MM.1S (cell line): ENCODE data around the gene BANF1.

Source experiments
- DNase-seq: peaks from one replicate; pipeline ENCODE4 v3.0.0-alpha.2; 2015
- H2AFZ ChIP-seq: fragments of 300-600 bp; sonication (generic); 2 replicates; pipeline ENCODE4 v1.6.0; 2016; ENCODE audit warnings: antibody characterized with exemption, low read length
- H3F3A ChIP-seq: fragments of 300-600 bp; sonication (generic); 2 replicates; pipeline ENCODE4 v1.6.1; 2016; ENCODE audit warnings: mild to moderate bottlenecking, antibody characterized with exemption, low read length, moderate library complexity, mixed read lengths; ENCODE audit not compliant: insufficient read depth
- H3K27ac ChIP-seq: fragments of 300-600 bp; sonication (generic); 2 replicates; pipeline ENCODE4 v1.5.1; 2016; ENCODE audit warnings: mild to moderate bottlenecking, low read length
- H3K27me3 ChIP-seq: fragments of 300-600 bp; sonication (generic); replicated peaks from 2 replicates; pipeline ENCODE4 v1.6.0; 2016; ENCODE audit warnings: low read length; ENCODE audit not compliant: insufficient read depth
- H3K36me3 ChIP-seq: fragments of 300-600 bp; sonication (generic); replicated peaks from 2 replicates; pipeline ENCODE4 v1.6.1; 2016; ENCODE audit warnings: mild to moderate bottlenecking, low read length, mixed read lengths; ENCODE audit not compliant: insufficient read depth
- H3K4me1 ChIP-seq: fragments of 300-600 bp; sonication (generic); 2 replicates; pipeline ENCODE4 v1.6.1; 2016; ENCODE audit warnings: low read length, mixed read lengths
- H3K4me2 ChIP-seq: fragments of 300-600 bp; sonication (generic); 2 replicates; pipeline ENCODE4 v1.6.0; 2016; ENCODE audit warnings: low read depth, low read length
- H3K4me3 ChIP-seq: fragments of 300-600 bp; sonication (generic); 2 replicates; pipeline ENCODE4 v1.5.1; 2016; ENCODE audit warnings: low read length, mixed read lengths
- H3K79me2 ChIP-seq: fragments of 300-600 bp; sonication (generic); 2 replicates; pipeline ENCODE4 v1.6.1; 2016; ENCODE audit warnings: mixed run types, low read length, mixed read lengths
- H3K9ac ChIP-seq: fragments of 300-600 bp; sonication (generic); 2 replicates; pipeline ENCODE4 v1.6.1; 2016; ENCODE audit warnings: low read length, mixed read lengths
- H3K9me2 ChIP-seq: fragments of 300-600 bp; sonication (generic); replicated peaks from 2 replicates; pipeline ENCODE4 v1.6.1; 2016; ENCODE audit warnings: mild to moderate bottlenecking, low read length, mixed read lengths; ENCODE audit not compliant: insufficient read depth
- H3K9me3 ChIP-seq: fragments of 300-600 bp; sonication (generic); replicated peaks from 2 replicates; pipeline ENCODE4 v1.6.1; 2016; ENCODE audit warnings: mild to moderate bottlenecking, low read length, mixed read lengths; ENCODE audit not compliant: insufficient read depth
- H4K20me1 ChIP-seq: fragments of 300-600 bp; sonication (generic); 2 replicates; pipeline ENCODE4 v1.6.1; 2016; ENCODE audit warnings: mild to moderate bottlenecking, low read length, moderate library complexity, mixed read lengths; ENCODE audit not compliant: insufficient read depth
- CTCF ChIP-seq: fragments of 300-600 bp; sonication (generic); IDR thresholded peaks from 2 replicates; pipeline ENCODE4 v1.5.1; 2016; ENCODE audit warnings: antibody characterized with exemption, low read length, mixed read lengths
- EZH2 ChIP-seq: fragments of 300-600 bp; sonication (generic); optimal IDR thresholded peaks from 2 replicates; pipeline ENCODE3; 2017; ENCODE audit warnings: low read depth, mild to moderate bottlenecking, antibody characterized with exemption, low read length, mixed read lengths
- EZH2phosphoT487 ChIP-seq: fragments of 300-600 bp; sonication (generic); IDR thresholded peaks from 2 replicates; pipeline ENCODE4 v1.6.1; 2018; ENCODE audit warnings: antibody characterized with exemption, low read length

The BANF1 gene

GRCh38 chr11:66026017-66026529 is 23.8 kb downstream of the BANF1 start, which contains the start of gene CATSPER1:
TSS of gene CATSPER1 (minus strand) at chr11:66026479. CDS start at chr11:66026379, 100 bp downstream.
- Histone ChIP-seq H3K9me2 (no peaks in the 10 kb centered on the region), H3F3A (peaks cover 3% of the 10 kb centered on the region; the same call in 1 of the 2 replicates), H3K4me2 (peak within 1 kb of the TSS; percentile 45; the same call in 1 of the 2 replicates), H3K36me3 (no peaks in the 10 kb centered on the region), H3K27ac (peak within 1 kb of the TSS; percentile 55; the same call in 1 of the 2 replicates), H3K4me3 (no peak within 1 kb of the TSS), H3K9ac (no peak within 1 kb of the TSS), H4K20me1 (no peaks in the 10 kb centered on the region), H3K27me3 (0 out of 2 replicates have a peak, but pooled peaks cover 4% of the 10 kb centered on the region), H3K4me1 (peaks cover 14% of the 10 kb centered on the region), H3K79me2 (no peaks in the 10 kb centered on the region), H2AFZ (no peak within 1 kb of the TSS), H3K9me3 (no peaks in the 10 kb centered on the region)
- DNase-seq: no peak
- TF ChIP-seq EZH2 (no peak), CTCF (no peak), EZH2phosphoT487 (no peak)

- peak; percentile 21 for DNase-seq
- H3K4me3 ChIP-seq: no peak overlapping the region
- no peaks in the 10 kb centered on the region for H3K9me2 ChIP-seq
- no peaks in the 10 kb centered on the region for H3K36me3 ChIP-seq
- H3K9me3 ChIP-seq: no peaks in the 10 kb centered on the region
- no peaks in the 10 kb centered on the region for H3K27me3 ChIP-seq
- H3K4me1 ChIP-seq: peaks cover 2% of the 10 kb centered on the region
- no peaks in the 10 kb centered on the region for H3F3A ChIP-seq
- H2AFZ ChIP-seq: no peak overlapping the region
- H3K27ac ChIP-seq: no peak overlapping the region
- no peaks in the 10 kb centered on the region for H3K79me2 ChIP-seq
- H4K20me1 ChIP-seq: no peaks in the 10 kb centered on the region
- H3K4me2 ChIP-seq: no peak overlapping the region
- TF ChIP-seq EZH2phosphoT487 (no peak), CTCF (no peak)
- no peak overlapping the region for H3K9ac ChIP-seq
These were observed 30.8 kb downstream of the BANF1 start for GRCh38 chr11:66032957-66033735.

GRCh38 chr11:66035653-66036333 is 33.5 kb downstream of the BANF1 start:
- no peaks in the 10 kb centered on the region for H3K9me2 ChIP-seq
- H3K79me2 ChIP-seq: no peaks in the 10 kb centered on the region
- no peaks in the 10 kb centered on the region for H3F3A ChIP-seq
- H2AFZ ChIP-seq: no peak overlapping the region
- no peaks in the 10 kb centered on the region for H3K9me3 ChIP-seq
- no peaks in the 10 kb centered on the region for H4K20me1 ChIP-seq
- no peak overlapping the region for H3K27ac ChIP-seq
- no peak for TF ChIP-seq EZH2
- no peak for TF ChIP-seq EZH2phosphoT487
- no peak for TF ChIP-seq CTCF
- no peaks in the 10 kb centered on the region for H3K4me1 ChIP-seq
- no peak for DNase-seq
- H3K4me3 ChIP-seq: no peak overlapping the region
- H3K4me2 ChIP-seq: no peak overlapping the region
- no peaks in the 10 kb centered on the region for H3K27me3 ChIP-seq
- no peak overlapping the region for H3K9ac ChIP-seq
- H3K36me3 ChIP-seq: no peaks in the 10 kb centered on the region
